Amniotic stem cell (primary cell): ENCODE measurements around the gene PGBD4.
A peak's percentile ranks its signal among the peaks of the same experiment; 100 is the strongest.

ENCODE experiments used
- DNase-seq: peaks from one replicate; lab custom pipeline; 2025; lab: John Stamatoyannopoulos, UW

The PGBD4 gene

GRCh38 chr15:34101366-34102174 is at the start of gene PGBD4, which contains the start of gene EMC7:
PGBD4 (plus strand) TSS chr15:34102083; CDS start chr15:34102532, 449 bp downstream.
EMC7 (minus strand) TSS chr15:34101862; CDS start chr15:34101839, 23 bp downstream.
- peak; percentile 99 for DNase-seq

- DNase-seq = no peak
These were observed 47.7 kb upstream of the PGBD4 start for GRCh38 chr15:34054081-34054707.

- no peak for DNase-seq
These were observed 45.9 kb upstream of the PGBD4 start for GRCh38 chr15:34055868-34056595.

GRCh38 chr15:34056911-34057310 is 45.0 kb upstream of the PGBD4 start:
- no peak for DNase-seq

GRCh38 chr15:34059476-34059875 is 42.4 kb upstream of the PGBD4 start:
- DNase-seq = no peak

- DNase-seq = no peak
These were observed 41.9 kb upstream of the PGBD4 start for GRCh38 chr15:34059946-34060345.

- no peak for DNase-seq
These were observed 37.4 kb upstream of the PGBD4 start for GRCh38 chr15:34064438-34064837.

- no peak for DNase-seq
These were observed 36.6 kb upstream of the PGBD4 start for GRCh38 chr15:34065261-34065660.

GRCh38 chr15:34065941-34066340 is 35.9 kb upstream of the PGBD4 start:
- DNase-seq = no peak

GRCh38 chr15:34070003-34070402 is 31.9 kb upstream of the PGBD4 start:
- no peak for DNase-seq

- no peak for DNase-seq
These were observed 25.1 kb upstream of the PGBD4 start for GRCh38 chr15:34076785-34077184.

- DNase-seq = no peak
These were observed 23.0 kb upstream of the PGBD4 start for GRCh38 chr15:34078900-34079299.

GRCh38 chr15:34079904-34080303 is 22.0 kb upstream of the PGBD4 start:
- DNase-seq = no peak

GRCh38 chr15:34084086-34084485 is 17.8 kb upstream of the PGBD4 start:
- no peak for DNase-seq

- DNase-seq = no peak
These were observed 16.1 kb upstream of the PGBD4 start for GRCh38 chr15:34085746-34086145.

- DNase-seq = no peak
These were observed 2.0 kb upstream of the PGBD4 start for GRCh38 chr15:34099914-34100313.

- DNase-seq = no peak
These were observed 467 bp downstream of the PGBD4 start for GRCh38 chr15:34102175-34102925.

GRCh38 chr15:34106423-34106822 is 4.5 kb downstream of the PGBD4 start:
- DNase-seq = no peak

GRCh38 chr15:34107315-34107714 is 5.4 kb downstream of the PGBD4 start:
- DNase-seq = no peak

- peak; percentile 30 for DNase-seq
These were observed 8.1 kb downstream of the PGBD4 start for GRCh38 chr15:34109797-34110663.

- DNase-seq = no peak
These were observed 9.6 kb downstream of the PGBD4 start for GRCh38 chr15:34111488-34111887.
